Measurements from ENCODE around the gene MARCO.

- no peak for TF ChIP-seq CTCF (IDR thresholded peaks at IDR 0.05)
- no peak for TF ChIP-seq REST (IDR thresholded peaks at IDR 0.05; ENCODE audit: insufficient read depth in 1 of 2, low read depth in 2 of 2, low read length in 1 of 2)
- TF ChIP-seq SIN3A (IDR thresholded peaks at IDR 0.05; ENCODE audit: borderline replicate concordance, insufficient read depth, low read depth, low read length) = no peak
- TF ChIP-seq POLR2AphosphoS5 (IDR thresholded peaks at IDR 0.05; ENCODE audit: low read depth, low read length) = no peak
Observed at GRCh38 chr2:118945881-118946280, 3.9 kb downstream of the MARCO start.
